Inferior parietal cortex (tissue), 1 donor: ENCODE measurements around the gene TMEM53.

Experiments
- DNase-seq: peaks from one replicate; pipeline ENCODE4 v3.0.0-alpha.2; 2016; ENCODE audit errors: extremely low spot score

The TMEM53 gene

GRCh38 chr1:44628962-44629756 lies 45.1 kb downstream of the TMEM53 start:
- DNase-seq: no peak

GRCh38 chr1:44625348-44625747 lies 48.9 kb downstream of the TMEM53 start:
- no peak for DNase-seq

- no peak for DNase-seq
These were observed 49.9 kb downstream of the TMEM53 start for GRCh38 chr1:44624268-44624901.

- no peak for DNase-seq
These were observed 52.4 kb downstream of the TMEM53 start for GRCh38 chr1:44621841-44622286.

GRCh38 chr1:44620072-44620471 lies 54.2 kb downstream of the TMEM53 start:
- no peak for DNase-seq

- no peak for DNase-seq
These were observed 54.9 kb downstream of the TMEM53 start for GRCh38 chr1:44619261-44619900.

- DNase-seq: no peak
These were observed 56.6 kb downstream of the TMEM53 start for GRCh38 chr1:44617703-44618029.

- DNase-seq: no peak
These were observed 57.1 kb downstream of the TMEM53 start for GRCh38 chr1:44616991-44617702.

- DNase-seq: no peak
These were observed 57.8 kb downstream of the TMEM53 start for GRCh38 chr1:44616284-44616990.

- no peak for DNase-seq
These were observed 60.3 kb downstream of the TMEM53 start for GRCh38 chr1:44613941-44614340.

- DNase-seq: no peak
These were observed 62.4 kb downstream of the TMEM53 start for GRCh38 chr1:44611866-44612265.

GRCh38 chr1:44611419-44611818 lies 62.9 kb downstream of the TMEM53 start:
- no peak for DNase-seq

GRCh38 chr1:44610527-44611148 lies 63.6 kb downstream of the TMEM53 start:
- no peak for DNase-seq

- DNase-seq: no peak
These were observed 64.3 kb downstream of the TMEM53 start for GRCh38 chr1:44609768-44610526.

- no peak for DNase-seq
These were observed 64.9 kb downstream of the TMEM53 start for GRCh38 chr1:44609412-44609767.

- no peak for DNase-seq
These were observed 66.1 kb downstream of the TMEM53 start for GRCh38 chr1:44608141-44608540.

GRCh38 chr1:44606701-44607281 lies 67.5 kb downstream of the TMEM53 start:
- DNase-seq: no peak

- DNase-seq: no peak
These were observed 68.2 kb downstream of the TMEM53 start for GRCh38 chr1:44605914-44606615.

GRCh38 chr1:44604157-44604955 lies 69.9 kb downstream of the TMEM53 start:
- no peak for DNase-seq
